GM21367 (cell line): Measurements from ENCODE around the gene TEX13C.
"Not testable (repeated sequence)": the region's sequence is repeated elsewhere in the genome, so short reads cannot be mapped to it uniquely, and the experiment has no call there.

Source experiments
- ATAC-seq: cut with Tn5 transposase; IDR thresholded peaks from one replicate; pipeline ENCODE4 v1.9.1; 2021; ENCODE audit not compliant: unreplicated experiment

TEX13C gene

GRCh38 chrX:125319646-125320521 is at the start of gene TEX13C:
TSS of gene TEX13C (plus strand) at chrX:125319871. CDS start at chrX:125320120, 249 bp downstream.
- no peak for ATAC-seq

GRCh38 chrX:125287282-125287681 is 32.4 kb upstream of the TEX13C start:
- no peak for ATAC-seq

- no peak for ATAC-seq
Observed at GRCh38 chrX:125288343-125288742, 31.3 kb upstream of the TEX13C start.

GRCh38 chrX:125289209-125289608 is 30.5 kb upstream of the TEX13C start:
- no peak for ATAC-seq

GRCh38 chrX:125289920-125290319 is 29.8 kb upstream of the TEX13C start:
- no peak for ATAC-seq

GRCh38 chrX:125291124-125291523 is 28.5 kb upstream of the TEX13C start:
- ATAC-seq, result no peak

- peak; percentile 39 for ATAC-seq
Observed at GRCh38 chrX:125293850-125294780, 25.6 kb upstream of the TEX13C start.

- ATAC-seq, result peak; percentile 70
Observed at GRCh38 chrX:125295337-125295736, 24.3 kb upstream of the TEX13C start.

GRCh38 chrX:125298871-125299270 is 20.8 kb upstream of the TEX13C start:
- no peak for ATAC-seq

- no peak for ATAC-seq
Observed at GRCh38 chrX:125306335-125306866, 13.3 kb upstream of the TEX13C start.

- ATAC-seq, result no peak
Observed at GRCh38 chrX:125308653-125309052, 11.0 kb upstream of the TEX13C start.

- ATAC-seq, result not testable (repeated sequence)
Observed at GRCh38 chrX:125319166-125319565, 505 bp upstream of the TEX13C start.

GRCh38 chrX:125322431-125322830 is 2.8 kb downstream of the TEX13C start:
- ATAC-seq, result no peak

GRCh38 chrX:125326599-125326998 is 6.9 kb downstream of the TEX13C start:
- ATAC-seq, result no peak

GRCh38 chrX:125327891-125328290 is 8.2 kb downstream of the TEX13C start:
- ATAC-seq, result no peak

GRCh38 chrX:125333583-125333982 is 13.9 kb downstream of the TEX13C start:
- ATAC-seq, result no peak

- ATAC-seq, result no peak
Observed at GRCh38 chrX:125340490-125340889, 20.8 kb downstream of the TEX13C start.

- no peak for ATAC-seq
Observed at GRCh38 chrX:125374169-125374568, 54.5 kb downstream of the TEX13C start.
